ENCODE data around the gene PREB. TPM values are rescaled to one million over a fixed set of nuclear protein-coding genes. Genes with fewer than 3 reads are reported as not detected.

PREB gene
- total and polyA plus RNA-seq, 4 donors, result 25.8 to 66.8 (median 43.5) TPM

DNA sequence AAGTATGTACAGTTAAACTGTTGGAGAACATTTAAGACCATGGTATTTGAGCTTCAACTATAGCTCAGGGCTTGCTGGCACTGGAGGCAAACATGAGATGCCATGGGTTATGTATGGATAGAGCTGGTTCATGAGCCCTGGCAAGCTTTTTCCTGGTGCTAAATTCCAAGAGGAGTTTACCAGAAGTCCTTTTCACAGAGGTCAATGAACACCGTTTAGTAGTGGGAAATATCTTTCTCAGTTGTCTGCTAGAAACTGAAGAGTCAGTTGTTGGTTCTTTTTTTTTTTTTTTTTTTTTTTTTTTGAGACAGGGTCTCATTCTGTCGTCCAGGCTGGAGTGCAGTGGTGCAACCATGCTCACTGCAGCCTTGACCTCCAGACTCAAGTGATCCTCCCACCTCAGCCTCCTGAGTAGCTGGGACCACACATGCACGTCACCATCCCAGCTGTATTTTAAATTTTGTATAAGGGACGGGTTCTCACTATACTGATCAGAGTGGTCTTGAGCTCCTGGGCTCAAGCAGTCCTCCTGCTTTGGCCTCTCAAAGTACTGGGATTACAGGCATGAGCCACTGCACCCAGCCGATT, 46.5 kb downstream of the PREB start:
- H3K4me3 ChIP-seq, result no peak overlapping the region
- H3K9me3 ChIP-seq (ENCODE audit: control insufficient read depth in 4 of 4, insufficient read depth in 3 of 4, low read length in 3 of 4), result no peaks in the 10 kb centered on the region
- ATAC-seq (ENCODE audit: insufficient read depth, low FRiP score) (no peak), DNase-seq (no peak)
- no peak overlapping the region for H3K9ac ChIP-seq (ENCODE audit: insufficient read depth in 1 of 2, low read length in 2 of 2)
- peaks cover 0 to 21% (median 6%) of the 10 kb centered on the region in 4 donors for H3K36me3 ChIP-seq (ENCODE audit: control insufficient read depth in 4 of 4, insufficient read depth in 4 of 4, low read length in 4 of 4)
- no peaks in the 10 kb centered on the region for H3K27me3 ChIP-seq (ENCODE audit: control insufficient read depth in 3 of 3, insufficient read depth in 3 of 3, low read length in 2 of 3)
- WGBS, 2 donors, result 91% methylated on average over 5 of the region's 5 CpGs
- peaks cover 0 to 33% (median 0%) of the 10 kb centered on the region in 5 donors for H3K4me1 ChIP-seq (ENCODE audit: control insufficient read depth in 5 of 5, insufficient read depth in 5 of 5, low read length in 5 of 5)
- H3K27ac ChIP-seq (ENCODE audit: low read depth in 1 of 2, low read length in 1 of 2), result no peak overlapping the region
- TF ChIP-seq, protein P1, sequence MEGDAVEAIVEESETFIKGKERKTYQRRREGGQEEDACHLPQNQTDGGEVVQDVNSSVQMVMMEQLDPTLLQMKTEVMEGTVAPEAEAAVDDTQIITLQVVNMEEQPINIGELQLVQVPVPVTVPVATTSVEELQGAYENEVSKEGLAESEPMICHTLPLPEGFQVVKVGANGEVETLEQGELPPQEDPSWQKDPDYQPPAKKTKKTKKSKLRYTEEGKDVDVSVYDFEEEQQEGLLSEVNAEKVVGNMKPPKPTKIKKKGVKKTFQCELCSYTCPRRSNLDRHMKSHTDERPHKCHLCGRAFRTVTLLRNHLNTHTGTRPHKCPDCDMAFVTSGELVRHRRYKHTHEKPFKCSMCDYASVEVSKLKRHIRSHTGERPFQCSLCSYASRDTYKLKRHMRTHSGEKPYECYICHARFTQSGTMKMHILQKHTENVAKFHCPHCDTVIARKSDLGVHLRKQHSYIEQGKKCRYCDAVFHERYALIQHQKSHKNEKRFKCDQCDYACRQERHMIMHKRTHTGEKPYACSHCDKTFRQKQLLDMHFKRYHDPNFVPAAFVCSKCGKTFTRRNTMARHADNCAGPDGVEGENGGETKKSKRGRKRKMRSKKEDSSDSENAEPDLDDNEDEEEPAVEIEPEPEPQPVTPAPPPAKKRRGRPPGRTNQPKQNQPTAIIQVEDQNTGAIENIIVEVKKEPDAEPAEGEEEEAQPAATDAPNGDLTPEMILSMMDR (IDR thresholded peaks at IDR 0.05; ENCODE audit: control extremely low read depth, extremely low read depth), result no peak

DNA sequence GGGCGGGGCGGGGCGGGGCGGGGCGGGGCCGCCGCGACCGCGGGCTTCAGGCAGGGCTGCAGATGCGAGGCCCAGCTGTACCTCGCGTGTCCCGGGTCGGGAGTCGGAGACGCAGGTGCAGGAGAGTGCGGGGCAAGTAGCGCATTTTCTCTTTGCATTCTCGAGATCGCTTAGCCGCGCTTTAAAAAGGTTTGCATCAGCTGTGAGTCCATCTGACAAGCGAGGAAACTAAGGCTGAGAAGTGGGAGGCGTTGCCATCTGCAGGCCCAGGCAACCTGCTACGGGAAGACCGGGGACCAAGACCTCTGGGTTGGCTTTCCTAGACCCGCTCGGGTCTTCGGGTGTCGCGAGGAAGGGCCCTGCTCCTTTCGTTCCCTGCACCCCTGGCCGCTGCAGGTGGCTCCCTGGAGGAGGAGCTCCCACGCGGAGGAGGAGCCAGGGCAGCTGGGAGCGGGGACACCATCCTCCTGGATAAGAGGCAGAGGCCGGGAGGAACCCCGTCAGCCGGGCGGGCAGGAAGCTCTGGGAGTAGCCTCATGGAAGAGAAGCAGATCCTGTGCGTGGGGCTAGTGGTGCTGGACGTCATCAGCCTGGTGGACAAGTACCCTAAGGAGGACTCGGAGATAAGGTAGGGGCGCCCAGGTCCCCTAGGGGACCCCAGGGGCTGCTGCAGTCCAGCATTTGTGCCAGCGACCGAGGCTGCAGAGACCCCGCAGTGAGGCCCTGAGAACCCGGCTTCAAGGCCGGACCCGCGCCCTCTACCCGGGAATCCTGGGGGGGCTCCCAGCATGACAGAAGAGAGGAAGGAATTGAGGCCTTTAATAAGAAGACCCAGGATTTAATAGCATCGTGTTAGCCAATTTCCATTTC, 47.5 kb downstream of the PREB start, which contains the start of gene KHK:
KHK (plus strand) TSS at position 49 of the 870 bp plus-strand sequence; CDS start at position 537, 488 bp downstream.
- Histone ChIP-seq H3K4me1 (ENCODE audit: control insufficient read depth in 5 of 5, insufficient read depth in 5 of 5, low read length in 5 of 5) (peaks cover 0 to 39% (median 0%) of the 10 kb centered on the region in 5 donors), H3K4me3 (peak within 1 kb of the TSS; percentile 57), H3K9ac (ENCODE audit: insufficient read depth in 1 of 2, low read length in 2 of 2) (no peak within 1 kb of the TSS), H3K27ac (ENCODE audit: low read depth in 1 of 2, low read length in 1 of 2) (peak within 1 kb of the TSS; percentile 92), H3K9me3 (ENCODE audit: control insufficient read depth in 4 of 4, insufficient read depth in 3 of 4, low read length in 3 of 4) (no peaks in the 10 kb centered on the region), H3K27me3 (ENCODE audit: control insufficient read depth in 3 of 3, insufficient read depth in 3 of 3, low read length in 2 of 3) (no peaks in the 10 kb centered on the region), H3K36me3 (ENCODE audit: control insufficient read depth in 4 of 4, insufficient read depth in 4 of 4, low read length in 4 of 4) (peaks cover 0 to 26% (median 6%) of the 10 kb centered on the region in 4 donors)
- DNase-seq (peak in 1 of 3 donors; percentile 52), ATAC-seq (ENCODE audit: insufficient read depth, low FRiP score) (no peak)
- 12 to 13% methylated on average over 54 of the region's 54 CpGs for WGBS, 2 donors
- TF ChIP-seq, protein P1 (IDR thresholded peaks at IDR 0.05; ENCODE audit: control extremely low read depth, extremely low read depth), result no peak

DNA sequence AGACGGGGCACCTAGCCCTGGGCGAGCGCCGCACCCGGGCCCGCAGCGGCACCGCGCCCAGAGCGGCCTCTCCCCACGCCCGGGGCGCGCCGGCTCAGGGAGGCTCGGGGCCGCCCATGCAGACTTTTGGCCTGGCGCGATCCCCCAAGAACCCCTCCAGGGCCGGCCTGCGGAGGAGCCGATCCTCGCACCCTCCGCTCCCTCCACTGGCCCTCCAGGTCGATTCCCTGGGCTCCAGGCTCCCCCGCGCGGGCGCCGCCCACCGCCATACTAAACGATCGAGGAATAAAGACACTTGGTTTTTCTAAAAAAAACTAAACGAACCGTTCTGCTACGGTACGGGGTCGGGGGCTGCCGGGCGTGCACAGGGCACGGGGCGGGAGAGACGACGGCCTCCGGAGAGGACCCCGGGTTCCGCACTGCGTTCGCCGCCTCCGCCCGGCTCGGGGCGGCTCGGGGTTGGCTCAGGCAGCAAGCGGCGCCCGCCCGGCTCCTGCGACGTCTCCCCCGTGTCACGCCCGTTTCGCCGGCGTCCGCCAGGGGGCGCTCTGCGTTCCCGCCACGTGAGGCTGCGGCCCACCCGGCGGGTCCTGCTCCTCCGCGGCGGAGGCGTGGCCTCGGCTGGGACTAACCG, 48.2 kb downstream of the PREB start:
- H3K4me3 ChIP-seq, result peak overlapping the region; percentile 57
- H3K36me3 ChIP-seq (ENCODE audit: control insufficient read depth in 4 of 4, insufficient read depth in 4 of 4, low read length in 4 of 4), result peaks cover 0 to 34% (median 7%) of the 10 kb centered on the region in 4 donors
- H3K4me1 ChIP-seq (ENCODE audit: control insufficient read depth in 5 of 5, insufficient read depth in 5 of 5, low read length in 5 of 5), result peaks cover 0 to 46% (median 4%) of the 10 kb centered on the region in 5 donors
- H3K27me3 ChIP-seq (ENCODE audit: control insufficient read depth in 3 of 3, insufficient read depth in 3 of 3, low read length in 2 of 3), result no peaks in the 10 kb centered on the region
- 0% methylated on average over 66 to 81 of the region's 81 CpGs for WGBS, 2 donors
- TF ChIP-seq, protein P1 (IDR thresholded peaks at IDR 0.05; ENCODE audit: control extremely low read depth, extremely low read depth), result peak; percentile 96
- H3K9me3 ChIP-seq (ENCODE audit: control insufficient read depth in 4 of 4, insufficient read depth in 3 of 4, low read length in 3 of 4), result no peaks in the 10 kb centered on the region
- no peak overlapping the region for H3K9ac ChIP-seq (ENCODE audit: insufficient read depth in 1 of 2, low read length in 2 of 2)
- peak overlapping the region; percentile 92 for H3K27ac ChIP-seq (ENCODE audit: low read depth in 1 of 2, low read length in 1 of 2)
- DNase-seq (peak; percentile 95 to 98 (median 98)), ATAC-seq (ENCODE audit: insufficient read depth, low FRiP score) (peak; percentile 89)

Measured in lung (tissue), 12 donors.